Esophagus squamous epithelium (tissue), 5 donors: ENCODE data around the gene CMTM2. TPM values are rescaled to one million over a fixed set of nuclear protein-coding genes. Genes with fewer than 3 reads are reported as not detected.
"Not testable (repeated sequence)": the region's sequence is repeated elsewhere in the genome, so short reads cannot be mapped to it uniquely, and the experiment has no call there.

Source experiments
- DNase-seq: peaks from one replicate; lab custom pipeline; 2025; lab: John Stamatoyannopoulos, UW
- H3K27ac ChIP-seq, 4 donors: fragments of 200-600 bp; sonication (generic); one replicate each; pipeline ENCODE4 v1.5.1; 2016 to 2019; ENCODE audit warnings: mild to moderate bottlenecking in 1 of 4
- H3K27me3 ChIP-seq, 4 donors: fragments of 200-600 bp; sonication (generic); 1 replicate in 3 of 4; 2 replicates in 1 of 4; pipeline versions ENCODE4 v1.5.1 to v1.6.0; 2017 to 2021; ENCODE audit warnings: antibody characterized with exemption in 1 of 4
- H3K36me3 ChIP-seq, 3 donors: fragments of 200-600 bp; sonication (generic); one replicate each; pipeline ENCODE4 v1.5.1; 2016 to 2019
- H3K4me1 ChIP-seq, 3 donors: fragments of 200-600 bp; sonication (generic); one replicate each; pipeline ENCODE4 v1.5.1; 2017 to 2019
- H3K4me3 ChIP-seq, 4 donors: fragments of 200-600 bp; sonication (generic); 1 replicate in 3 of 4; 2 replicates in 1 of 4; pipeline ENCODE4 v1.5.1; 2016 to 2019; ENCODE audit warnings: mild to moderate bottlenecking in 2 of 4, moderate library complexity in 1 of 4
- H3K9me3 ChIP-seq, 3 donors: fragments of 200-600 bp; sonication (generic); one replicate each; pipeline ENCODE4 v1.5.1; 2016 to 2019
- CTCF ChIP-seq, 6 experiments: fragments of 450-650 bp in 4 of 6; fragments of 200-600 bp in 2 of 6; sonication (generic) in 2 of 6; IDR thresholded peaks; one replicate each; pipeline ENCODE4 v1.5.1; 2016 to 2019; ENCODE audit warnings: antibody characterized with exemption in 6 of 6, mild to moderate bottlenecking in 4 of 6, moderate library complexity in 4 of 6
- POLR2A ChIP-seq, 4 donors: fragments of 450-650 bp; IDR thresholded peaks; one replicate each; pipeline ENCODE4 v1.6.1; 2017; ENCODE audit warnings: antibody characterized with exemption in 4 of 4, mild to moderate bottlenecking in 4 of 4, moderate library complexity in 3 of 4
- WGBS, 2 donors: methylation state at CpG; one replicate each; pipeline ENCODE4 v1.1.5; 2018; 5-methylcytosine and 5-hydroxymethylcytosine counted together
- intact Hi-C: fragments of 100-400 bp; cut with DNase I; formaldehyde crosslinking; loops from one replicate; pipeline ENCODE4 v1.15.0; 2022
- total RNA-seq, 4 donors: library from RNA; depleted of rRNA; stranded (reverse); fragments of >200 nt; gene quantifications; one replicate each; pipeline ENCODE4 v1.1.0, GENCODE V29; 2016
- donor health status: DM: yes; HTN: yes; CAD: no.

CMTM2 gene
- total RNA-seq, 4 donors from 2014 or later, result not detected

GRCh38 chr16:66594739-66595138 lies 15.5 kb downstream of the CMTM2 start:
- Histone ChIP-seq H3K27ac (no peak overlapping the region), H3K9me3 (no peaks in the 10 kb centered on the region), H3K4me3 (no peak overlapping the region), H3K4me1 (peaks cover 0 to 6% (median 0%) of the 10 kb centered on the region in 3 donors), H3K36me3 (no peaks in the 10 kb centered on the region), H3K27me3 (no peaks in the 10 kb centered on the region)
- intact Hi-C loops, result no loop called here
- TF ChIP-seq POLR2A (IDR thresholded peaks at IDR 0.05) (no peak), CTCF (IDR thresholded peaks at IDR 0.05) (no peak)
- 65 to 67% methylated on average over 7 of the region's 7 CpGs for WGBS, 2 donors
- DNase-seq, result no peak

- intact Hi-C loops, H3K27me3 ChIP-seq, H3K4me1 ChIP-seq, DNase-seq, H3K27ac ChIP-seq, H3K9me3 ChIP-seq, H3K4me3 ChIP-seq, H3K36me3 ChIP-seq: not testable (repeated sequence)
- WGBS, 2 donors, result 92 to 96% methylated on average over 4 of the region's 4 CpGs
Measured at GRCh38 chr16:66596559-66596958, 17.3 kb downstream of the CMTM2 start.

- no peak for DNase-seq
- intact Hi-C loops, result no loop called here
- Histone ChIP-seq H3K27me3 (no peaks in the 10 kb centered on the region), H3K4me3 (no peak overlapping the region), H3K36me3 (no peaks in the 10 kb centered on the region), H3K9me3 (no peaks in the 10 kb centered on the region), H3K4me1 (no peaks in the 10 kb centered on the region), H3K27ac (no peak overlapping the region)
- 77 to 81% methylated on average over 5 of the region's 5 CpGs for WGBS, 2 donors
- TF ChIP-seq CTCF (IDR thresholded peaks at IDR 0.05) (no peak), POLR2A (IDR thresholded peaks at IDR 0.05) (no peak)
Measured at GRCh38 chr16:66596986-66597848, 18.0 kb downstream of the CMTM2 start.

GRCh38 chr16:66598111-66598510 lies 18.8 kb downstream of the CMTM2 start:
- no peak overlapping the region for H3K27ac ChIP-seq
- no peak overlapping the region for H3K4me3 ChIP-seq
- WGBS, 2 donors, result 57 to 82% methylated on average over 3 of the region's 3 CpGs
- H3K36me3 ChIP-seq, result no peaks in the 10 kb centered on the region
- no peaks in the 10 kb centered on the region for H3K9me3 ChIP-seq
- DNase-seq, result no peak
- H3K27me3 ChIP-seq, result no peaks in the 10 kb centered on the region
- intact Hi-C loops, result no loop called here
- H3K4me1 ChIP-seq, result peaks cover 0 to 1% (median 0%) of the 10 kb centered on the region in 3 donors
- TF ChIP-seq POLR2A (IDR thresholded peaks at IDR 0.05) (no peak), CTCF (IDR thresholded peaks at IDR 0.05) (no peak)

GRCh38 chr16:66599726-66600125 lies 20.5 kb downstream of the CMTM2 start:
- no peak overlapping the region for H3K4me3 ChIP-seq
- intact Hi-C loops, result loop anchor here (10.0 kb wide), 2 partner anchors 125 to 265 kb away; no protein-coding TSS in a partner anchor
- H3K9me3 ChIP-seq, result no peaks in the 10 kb centered on the region
- H3K4me1 ChIP-seq, result peaks cover 8 to 16% (median 9%) of the 10 kb centered on the region in 3 donors
- H3K27ac ChIP-seq, result no peak overlapping the region
- no peak for DNase-seq
- no peaks in the 10 kb centered on the region for H3K36me3 ChIP-seq
- 92% methylated on average over 4 of the region's 4 CpGs for WGBS, 2 donors
- H3K27me3 ChIP-seq, result peaks cover 0 to 5% (median 0%) of the 10 kb centered on the region in 4 donors
- TF ChIP-seq CTCF (IDR thresholded peaks at IDR 0.05) (no peak), POLR2A (IDR thresholded peaks at IDR 0.05) (no peak)
